ENCODE results near the gene TM6SF1.

The TM6SF1 gene

GRCh38 chr15:83170474-83171165 is 63.2 kb downstream of the TM6SF1 start:
- no peak overlapping the region for H3K27ac ChIP-seq (ENCODE audit: low read depth, low read length)
- no peaks in the 10 kb centered on the region for H3K36me3 ChIP-seq (ENCODE audit: control insufficient read depth, insufficient read depth, low read length)
- no peaks in the 10 kb centered on the region for H3K27me3 ChIP-seq (ENCODE audit: control insufficient read depth, insufficient read depth, low read length)
- no peaks in the 10 kb centered on the region for H3K4me1 ChIP-seq (ENCODE audit: control insufficient read depth, insufficient read depth, low read length)
- no peak overlapping the region for H3K4me3 ChIP-seq (ENCODE audit: low read length)
- no peak overlapping the region for H3K9ac ChIP-seq (ENCODE audit: low read length)

GRCh38 chr15:83174891-83175290 is 67.4 kb downstream of the TM6SF1 start:
- Histone ChIP-seq H3K9ac (ENCODE audit: low read length) (no peak overlapping the region), H3K27ac (ENCODE audit: low read depth, low read length) (no peak overlapping the region)

GRCh38 chr15:83178390-83178789 is 70.9 kb downstream of the TM6SF1 start:
- Histone ChIP-seq H3K9ac (ENCODE audit: low read length) (no peak overlapping the region), H3K4me1 (ENCODE audit: control insufficient read depth, insufficient read depth, low read length) (no peaks in the 10 kb centered on the region), H3K36me3 (ENCODE audit: control insufficient read depth, insufficient read depth, low read length) (no peaks in the 10 kb centered on the region), H3K27me3 (ENCODE audit: control insufficient read depth, insufficient read depth, low read length) (no peaks in the 10 kb centered on the region), H3K4me3 (ENCODE audit: low read length) (no peak overlapping the region), H3K27ac (ENCODE audit: low read depth, low read length) (no peak overlapping the region)

More at GRCh38 chr15:83174891-83175290, 67.4 kb downstream of the TM6SF1 start:
- Histone ChIP-seq H3K4me1 (ENCODE audit: control insufficient read depth, insufficient read depth, low read length) (no peaks in the 10 kb centered on the region), H3K36me3 (ENCODE audit: control insufficient read depth, insufficient read depth, low read length) (no peaks in the 10 kb centered on the region), H3K4me3 (ENCODE audit: low read length) (no peak overlapping the region), H3K27me3 (ENCODE audit: control insufficient read depth, insufficient read depth, low read length) (no peaks in the 10 kb centered on the region)

- Histone ChIP-seq H3K27ac (ENCODE audit: low read depth, low read length) (no peak overlapping the region), H3K9ac (ENCODE audit: low read length) (no peak overlapping the region), H3K36me3 (ENCODE audit: control insufficient read depth, insufficient read depth, low read length) (no peaks in the 10 kb centered on the region), H3K4me3 (ENCODE audit: low read length) (no peak overlapping the region), H3K27me3 (ENCODE audit: control insufficient read depth, insufficient read depth, low read length) (no peaks in the 10 kb centered on the region), H3K4me1 (ENCODE audit: control insufficient read depth, insufficient read depth, low read length) (no peaks in the 10 kb centered on the region)
Measured at GRCh38 chr15:83178869-83179325, 71.5 kb downstream of the TM6SF1 start.

- Histone ChIP-seq H3K36me3 (ENCODE audit: control insufficient read depth, insufficient read depth, low read length) (no peaks in the 10 kb centered on the region), H3K4me1 (ENCODE audit: control insufficient read depth, insufficient read depth, low read length) (no peaks in the 10 kb centered on the region), H3K27me3 (ENCODE audit: control insufficient read depth, insufficient read depth, low read length) (no peaks in the 10 kb centered on the region), H3K9ac (ENCODE audit: low read length) (no peak overlapping the region), H3K27ac (ENCODE audit: low read depth, low read length) (no peak overlapping the region), H3K4me3 (ENCODE audit: low read length) (no peak overlapping the region)
Measured at GRCh38 chr15:83185561-83185960, 78.1 kb downstream of the TM6SF1 start.
